ENCODE data around the gene XG.

The XG gene

GRCh38 chrX:2837961-2838360 lies 86.1 kb downstream of the XG start:
- in situ Hi-C loops (cut with HindIII; ENCODE audit: low pct_ligation_motif_present, low pct_unique_long_range_greater_than_20kb, low sequenced_read_pairs): no loop called here
- DNase-seq: no peak

- no peak for DNase-seq
- in situ Hi-C loops (cut with HindIII; ENCODE audit: low pct_ligation_motif_present, low pct_unique_long_range_greater_than_20kb, low sequenced_read_pairs): no loop called here
These were observed 89.1 kb downstream of the XG start for GRCh38 chrX:2840961-2841360.

- no peak for DNase-seq
- in situ Hi-C loops (cut with HindIII; ENCODE audit: low pct_ligation_motif_present, low pct_unique_long_range_greater_than_20kb, low sequenced_read_pairs): no loop called here
These were observed 89.7 kb downstream of the XG start for GRCh38 chrX:2841537-2841936.

GRCh38 chrX:2846992-2847391 lies 95.2 kb downstream of the XG start:
- in situ Hi-C loops (cut with HindIII; ENCODE audit: low pct_ligation_motif_present, low pct_unique_long_range_greater_than_20kb, low sequenced_read_pairs): no loop called here
- no peak for DNase-seq

- DNase-seq: peak; percentile 66
- in situ Hi-C loops (cut with HindIII; ENCODE audit: low pct_ligation_motif_present, low pct_unique_long_range_greater_than_20kb, low sequenced_read_pairs): no loop called here
These were observed 97.0 kb downstream of the XG start for GRCh38 chrX:2848871-2849301.

GRCh38 chrX:2854918-2855317 lies 103.1 kb downstream of the XG start:
- DNase-seq: no peak
- in situ Hi-C loops (cut with HindIII; ENCODE audit: low pct_ligation_motif_present, low pct_unique_long_range_greater_than_20kb, low sequenced_read_pairs): no loop called here

- in situ Hi-C loops (cut with HindIII; ENCODE audit: low pct_ligation_motif_present, low pct_unique_long_range_greater_than_20kb, low sequenced_read_pairs): no loop called here
- DNase-seq: no peak
These were observed 103.9 kb downstream of the XG start for GRCh38 chrX:2855761-2856160.

- in situ Hi-C loops (cut with HindIII; ENCODE audit: low pct_ligation_motif_present, low pct_unique_long_range_greater_than_20kb, low sequenced_read_pairs): no loop called here
- DNase-seq: no peak
These were observed 105.7 kb downstream of the XG start for GRCh38 chrX:2857566-2857965.

- in situ Hi-C loops (cut with HindIII; ENCODE audit: low pct_ligation_motif_present, low pct_unique_long_range_greater_than_20kb, low sequenced_read_pairs): no loop called here
- DNase-seq: no peak
These were observed 107.5 kb downstream of the XG start for GRCh38 chrX:2859197-2859797.

- no peak for DNase-seq
- in situ Hi-C loops (cut with HindIII; ENCODE audit: low pct_ligation_motif_present, low pct_unique_long_range_greater_than_20kb, low sequenced_read_pairs): no loop called here
These were observed 110.6 kb downstream of the XG start for GRCh38 chrX:2862404-2862803.

GRCh38 chrX:2863646-2864045 lies 111.8 kb downstream of the XG start:
- in situ Hi-C loops (cut with HindIII; ENCODE audit: low pct_ligation_motif_present, low pct_unique_long_range_greater_than_20kb, low sequenced_read_pairs): no loop called here

More at GRCh38 chrX:2863646-2864045, 111.8 kb downstream of the XG start:
- DNase-seq: peak; percentile 4
